Activated naive CD4-positive, alpha-beta T cell treated with anti-CD3 and anti-CD28 coated beads, Interleukin-2, amount 50 U/mL, for 16 hours (primary cell): ENCODE results near the gene CHAF1B.

Source experiments
- DNase-seq: peaks from one replicate; pipeline ENCODE4 v3.0.0-alpha.2; 2020

CHAF1B gene

DNA sequence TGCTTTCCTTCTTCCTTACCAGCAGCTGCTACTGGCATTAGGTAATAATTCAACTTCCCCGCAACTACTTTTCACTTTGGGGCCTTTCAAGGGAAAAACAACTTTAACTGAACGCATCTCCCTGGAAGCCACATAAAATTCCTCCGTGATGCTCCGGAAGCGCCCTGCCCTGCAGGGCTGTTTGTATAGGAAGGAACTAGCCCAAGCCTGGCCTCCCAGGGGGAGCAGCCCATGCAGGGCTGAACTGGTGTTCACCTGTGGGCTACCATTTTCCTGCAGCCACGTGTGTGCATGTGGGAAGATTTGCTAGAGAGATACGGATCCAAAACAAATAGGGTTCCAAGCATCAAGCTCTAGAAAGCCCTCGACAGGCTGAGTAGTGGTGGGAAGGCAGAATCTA lies 80.3 kb downstream of the CHAF1B start:
- DNase-seq: no peak

DNA sequence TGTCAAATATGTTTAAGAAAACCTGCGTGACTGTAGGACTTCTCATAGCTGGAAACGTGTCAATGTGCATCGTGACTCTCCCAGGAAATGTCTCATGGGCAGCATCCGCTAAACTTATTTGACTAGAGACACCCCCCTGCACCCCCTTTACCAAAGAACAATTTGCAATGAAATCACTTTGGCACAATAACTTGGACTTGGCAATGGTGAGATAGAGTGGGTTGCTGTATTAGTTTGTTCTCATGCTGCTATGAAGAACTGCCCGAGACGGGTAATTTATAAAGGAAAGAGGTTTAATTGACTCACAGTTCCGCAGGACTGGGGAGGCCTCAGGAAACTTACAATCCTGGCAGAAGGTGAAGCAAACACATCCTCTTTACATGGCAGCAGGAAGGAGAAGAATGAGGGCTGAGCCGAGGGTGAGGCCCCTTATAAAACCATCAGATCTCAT lies 80.9 kb downstream of the CHAF1B start:
- no peak for DNase-seq
